SK-MEL-5 (cell line): Measurements from ENCODE around the gene KCND3. TPM values are rescaled to one million over a fixed set of nuclear protein-coding genes. Genes with fewer than 3 reads are reported as not detected.

Source experiments
- DNase-seq: peaks from one replicate; pipeline ENCODE4 v3.0.0-alpha.2; 2016; ENCODE audit warnings: low read depth, low spot score
- in situ Hi-C: cut with HindIII; loops from 2 replicates; pipeline ENCODE4 v1.10.0; 2016; ENCODE audit warnings: low sequenced_read_pairs, high pct_unique_total_duplicates, low pct_unique_long_range_greater_than_20kb
- total RNA-seq: library from RNA; depleted of rRNA; stranded (reverse); fragments of >200 nt; shearing (Covaris generic); gene quantifications from 2 replicates; pipeline ENCODE4 v1.2.3, GENCODE V29; 2014

The KCND3 gene
- total RNA-seq, 1 experiment from 2014 or later: 0.13 TPM

- peak; percentile 16 for DNase-seq
- in situ Hi-C loops: no loop called here
Observed at GRCh38 chr1:111789666-111790316, 199.7 kb downstream of the KCND3 start.

DNA sequence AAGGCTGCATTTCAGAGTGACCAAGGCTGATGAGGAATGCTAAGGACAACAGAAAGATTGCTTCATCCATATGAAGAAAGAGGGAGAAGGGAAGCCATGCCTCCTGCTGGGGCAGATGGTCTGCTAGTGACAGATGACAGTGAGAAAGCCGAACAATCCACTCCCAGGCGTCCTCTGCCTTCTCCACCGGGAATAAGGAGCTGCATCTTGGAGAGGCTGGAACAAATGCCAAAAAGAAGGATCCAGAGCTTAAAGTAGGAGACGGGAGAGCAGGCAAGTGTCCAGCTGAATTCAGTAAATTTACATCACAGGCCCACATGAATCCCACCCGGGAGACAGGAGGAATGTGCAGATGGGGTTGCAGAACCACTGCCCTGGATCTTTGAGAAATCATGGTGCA, 200.3 kb downstream of the KCND3 start:
- in situ Hi-C loops: no loop called here
- no peak for DNase-seq

GRCh38 chr1:111786669-111787207, 202.7 kb downstream of the KCND3 start:
- DNase-seq: no peak
- in situ Hi-C loops: no loop called here

- DNase-seq: no peak
- in situ Hi-C loops: no loop called here
Observed at GRCh38 chr1:111784273-111784901, 205.1 kb downstream of the KCND3 start.

- no peak for DNase-seq
- in situ Hi-C loops: no loop called here
Observed at GRCh38 chr1:111779546-111779945, 209.9 kb downstream of the KCND3 start.

DNA sequence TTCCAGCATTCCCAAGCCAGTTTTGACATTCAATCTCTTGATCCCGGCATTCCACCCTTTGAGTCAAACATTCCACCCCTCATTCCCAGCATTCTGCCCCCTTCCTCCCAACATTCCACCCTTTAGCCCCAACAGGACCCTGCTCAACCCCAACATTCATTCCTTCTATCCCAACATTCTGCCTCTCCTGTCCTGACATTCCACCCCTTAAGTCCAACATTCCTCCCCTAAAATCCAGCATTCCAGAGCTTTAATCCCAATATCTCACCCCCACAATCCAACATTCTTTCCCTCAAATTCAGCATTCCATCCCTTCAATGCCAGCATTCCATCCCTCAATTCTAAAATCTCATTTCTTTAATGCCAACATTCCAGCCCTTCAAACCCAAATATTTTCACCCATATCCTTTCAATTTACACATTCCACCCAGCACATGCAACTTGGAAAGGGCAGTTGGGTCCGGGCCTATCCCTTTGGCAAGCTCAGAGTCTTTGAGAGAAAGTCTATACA, 210.9 kb downstream of the KCND3 start:
- in situ Hi-C loops: no loop called here

GRCh38 chr1:111778066-111778465, 211.4 kb downstream of the KCND3 start:
- no peak for DNase-seq
- in situ Hi-C loops: no loop called here

More for the DNA sequence above, 210.9 kb downstream of the KCND3 start:
- no peak for DNase-seq

DNA sequence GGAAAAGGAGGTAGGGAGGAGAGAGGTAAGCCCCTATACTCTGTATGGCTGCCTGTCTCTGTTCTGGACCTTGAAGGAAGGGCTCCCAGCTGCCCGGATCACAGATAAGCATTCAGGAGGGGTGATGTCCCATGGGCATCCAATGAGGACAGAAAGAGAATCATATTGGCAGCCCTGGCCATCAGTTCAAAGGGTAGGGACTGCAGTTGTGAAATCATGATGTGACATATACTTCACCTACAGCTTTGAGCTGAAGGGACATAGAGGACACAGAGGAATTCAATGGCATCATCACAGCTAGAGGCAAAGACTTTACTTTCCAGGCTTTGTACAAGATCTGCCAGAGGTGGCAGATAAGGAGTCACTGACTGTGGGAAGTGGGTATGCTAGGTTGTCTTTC, 212.2 kb downstream of the KCND3 start:
- in situ Hi-C loops: no loop called here
- DNase-seq: no peak

- DNase-seq: no peak
- in situ Hi-C loops: no loop called here
Observed at GRCh38 chr1:111776861-111777260, 212.6 kb downstream of the KCND3 start.

DNA sequence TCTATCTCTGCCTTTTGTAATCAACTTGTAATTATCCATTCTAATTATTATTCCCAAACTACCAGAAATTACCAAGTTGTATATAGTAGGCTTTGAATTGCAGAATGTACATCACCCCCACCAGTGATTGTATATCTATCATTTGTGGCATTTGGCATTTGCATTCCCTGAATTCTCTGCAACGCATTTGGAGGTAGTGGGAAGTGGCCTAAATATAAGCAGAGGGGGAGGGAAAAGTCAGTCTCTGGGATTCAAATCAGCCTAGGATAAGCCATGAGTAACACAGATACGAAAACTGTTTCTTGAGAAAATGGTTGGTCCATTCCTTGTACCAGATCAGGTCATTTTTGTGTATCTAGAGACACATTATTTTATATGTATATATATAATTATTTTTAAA, 213.1 kb downstream of the KCND3 start:
- in situ Hi-C loops: no loop called here

DNA sequence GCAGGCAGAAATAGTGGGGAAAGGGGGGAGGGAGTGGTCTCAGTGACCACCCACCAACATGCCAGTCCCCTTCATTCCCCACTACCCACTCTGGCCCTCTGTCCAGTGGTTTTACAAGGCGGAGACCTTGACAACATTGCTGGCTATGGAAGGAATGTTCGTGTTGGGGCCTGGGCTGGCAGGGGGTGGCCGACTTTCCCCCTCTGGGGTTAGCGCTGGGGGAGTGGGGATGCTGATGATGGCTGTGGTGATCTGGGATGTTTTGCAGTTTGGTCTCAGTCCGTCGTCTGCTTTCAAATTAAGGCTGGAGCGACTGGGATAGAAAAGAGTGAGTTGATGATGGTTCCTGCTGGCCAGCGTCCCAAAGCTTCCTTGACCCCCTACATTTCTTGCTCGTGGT, 213.5 kb downstream of the KCND3 start:
- no peak for DNase-seq
- in situ Hi-C loops: no loop called here

More for the DNA sequence above, 213.1 kb downstream of the KCND3 start:
- no peak for DNase-seq

DNA sequence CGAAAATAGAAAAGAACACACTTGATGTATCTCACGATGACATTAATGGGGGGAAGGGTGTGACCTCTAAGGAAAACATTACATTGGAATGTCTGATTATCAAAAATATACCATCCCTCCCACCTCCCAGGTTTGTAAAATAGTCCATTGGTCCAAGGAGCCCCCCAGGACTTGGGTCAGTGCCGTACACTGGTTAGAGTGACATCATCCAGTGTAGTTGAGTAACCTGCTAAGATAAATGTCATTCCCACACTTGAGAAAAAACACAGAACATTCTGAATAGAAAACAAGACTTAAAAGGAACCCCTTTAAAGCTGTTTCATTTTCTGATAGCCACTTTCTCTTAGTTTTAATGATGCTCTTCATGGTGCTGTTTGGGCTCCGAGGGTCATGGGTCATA, 218.6 kb downstream of the KCND3 start:
- no peak for DNase-seq
- in situ Hi-C loops: no loop called here

GRCh38 chr1:111769517-111770146, 219.8 kb downstream of the KCND3 start:
- DNase-seq: peak; percentile 77
- in situ Hi-C loops: loop anchor here (10.0 kb wide), 1 partner anchor 295 kb away; the partner anchor contains the start of gene C1orf162

DNA sequence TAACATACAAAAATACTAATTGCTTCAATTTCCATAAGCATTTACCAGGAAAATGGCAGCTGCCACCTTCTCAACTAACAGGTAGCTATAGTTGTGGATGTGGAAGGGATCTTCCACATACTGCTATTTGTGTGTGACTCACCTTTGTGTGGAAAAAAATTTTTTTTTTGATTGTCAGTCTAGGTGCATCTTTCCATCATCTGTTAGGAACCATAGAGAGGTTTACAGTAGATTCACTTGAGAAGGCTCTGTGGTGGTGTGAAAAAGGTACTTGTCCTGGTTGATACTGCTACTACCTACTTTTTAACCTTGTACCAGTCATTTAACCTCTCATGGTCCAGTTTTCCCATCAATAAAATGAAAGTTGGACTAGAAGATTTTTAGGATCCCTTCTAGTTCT, 220.8 kb downstream of the KCND3 start:
- in situ Hi-C loops: loop anchor here (10.0 kb wide), 1 partner anchor 294 kb away; the partner anchor contains the start of gene C1orf162
- no peak for DNase-seq

GRCh38 chr1:111768023-111768422, 221.4 kb downstream of the KCND3 start:
- in situ Hi-C loops: loop anchor here (10.0 kb wide), 1 partner anchor 293 kb away; the partner anchor contains the start of gene C1orf162
- no peak for DNase-seq

DNA sequence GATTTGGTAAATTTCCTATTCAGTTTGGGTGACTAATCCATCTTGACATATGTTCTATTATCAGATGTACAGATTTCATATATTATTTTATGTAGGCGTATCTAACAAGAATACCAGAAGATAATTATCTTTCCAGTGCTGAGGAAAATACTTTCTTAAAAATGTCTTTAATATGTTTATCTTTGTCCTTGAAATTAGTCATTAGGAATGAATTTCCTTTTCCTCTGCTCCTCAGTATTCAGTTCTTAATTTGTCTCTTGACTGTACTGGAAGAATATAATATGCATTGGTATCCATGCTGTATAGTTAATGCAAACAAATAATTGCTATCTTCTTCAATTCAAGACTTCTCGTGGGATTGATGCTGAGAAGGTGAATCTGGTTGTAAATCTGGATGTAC, 227.1 kb downstream of the KCND3 start:
- DNase-seq: no peak
- in situ Hi-C loops: loop anchor here (10.0 kb wide), 1 partner anchor 288 kb away; the partner anchor contains the start of gene C1orf162

GRCh38 chr1:111761717-111762116, 227.8 kb downstream of the KCND3 start:
- no peak for DNase-seq
- in situ Hi-C loops: loop anchor here (10.0 kb wide), 1 partner anchor 287 kb away; the partner anchor contains the start of gene C1orf162

GRCh38 chr1:111758373-111758772, 231.1 kb downstream of the KCND3 start:
- in situ Hi-C loops: no loop called here
- peak; percentile 50 for DNase-seq
